SU-DHL-6 (cell line): ENCODE measurements around the gene TBCCD1.

Experiments used
- EZH2phosphoT487 ChIP-seq: fragments of 200-600 bp; sonication (generic), shearing (Covaris generic); conservative IDR thresholded peaks from 2 replicates; pipeline ENCODE4 v1.6.1; 2018; ENCODE audit warnings: mild to moderate bottlenecking, antibody characterized with exemption, low read length, moderate library complexity, mixed read lengths
- TF ChIP-seq, protein P1 (sequence below): fragments of 200-600 bp; sonication (generic); IDR thresholded peaks from one replicate; pipeline ENCODE4 v1.5.1; 2017; ENCODE audit warnings: antibody characterized with exemption, mild to moderate bottlenecking, low read length, moderate library complexity; ENCODE audit not compliant: insufficient read depth, poor library complexity, severe bottlenecking

GRCh38 chr3:186598794-186599141 lies 31.6 kb upstream of the TBCCD1 start:
- no peak for TF ChIP-seq EZH2phosphoT487
- TF ChIP-seq, protein P1, sequence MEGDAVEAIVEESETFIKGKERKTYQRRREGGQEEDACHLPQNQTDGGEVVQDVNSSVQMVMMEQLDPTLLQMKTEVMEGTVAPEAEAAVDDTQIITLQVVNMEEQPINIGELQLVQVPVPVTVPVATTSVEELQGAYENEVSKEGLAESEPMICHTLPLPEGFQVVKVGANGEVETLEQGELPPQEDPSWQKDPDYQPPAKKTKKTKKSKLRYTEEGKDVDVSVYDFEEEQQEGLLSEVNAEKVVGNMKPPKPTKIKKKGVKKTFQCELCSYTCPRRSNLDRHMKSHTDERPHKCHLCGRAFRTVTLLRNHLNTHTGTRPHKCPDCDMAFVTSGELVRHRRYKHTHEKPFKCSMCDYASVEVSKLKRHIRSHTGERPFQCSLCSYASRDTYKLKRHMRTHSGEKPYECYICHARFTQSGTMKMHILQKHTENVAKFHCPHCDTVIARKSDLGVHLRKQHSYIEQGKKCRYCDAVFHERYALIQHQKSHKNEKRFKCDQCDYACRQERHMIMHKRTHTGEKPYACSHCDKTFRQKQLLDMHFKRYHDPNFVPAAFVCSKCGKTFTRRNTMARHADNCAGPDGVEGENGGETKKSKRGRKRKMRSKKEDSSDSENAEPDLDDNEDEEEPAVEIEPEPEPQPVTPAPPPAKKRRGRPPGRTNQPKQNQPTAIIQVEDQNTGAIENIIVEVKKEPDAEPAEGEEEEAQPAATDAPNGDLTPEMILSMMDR = no peak
